ENCODE data around the gene IRS4.

GRCh38 chrX:108772549-108772948 lies 36.2 kb upstream of the IRS4 start:
- TF ChIP-seq FOXK2 (IDR thresholded peaks at IDR 0.05) (no peak), FOXA1 (IDR thresholded peaks at IDR 0.05) (no peak), BHLHE40 (IDR thresholded peaks at IDR 0.05; ENCODE audit: borderline replicate concordance) (no peak), FOXM1 (IDR thresholded peaks at IDR 0.05; ENCODE audit: borderline replicate concordance) (no peak), SUZ12 (IDR thresholded peaks at IDR 0.05) (no peak), HDGF (IDR thresholded peaks at IDR 0.05; ENCODE audit: borderline replicate concordance) (no peak), ELF4 (IDR thresholded peaks at IDR 0.05) (no peak), ARNT (IDR thresholded peaks at IDR 0.05) (no peak), ZNF384 (IDR thresholded peaks at IDR 0.05) (no peak), L3MBTL2 (conservative IDR thresholded peaks at IDR 0.05) (no peak), SP1 (IDR thresholded peaks at IDR 0.05) (no peak), PKNOX1 (IDR thresholded peaks at IDR 0.05) (no peak), LEF1 (IDR thresholded peaks at IDR 0.05; ENCODE audit: borderline replicate concordance) (no peak)
